ENCODE measurements around the gene LGALS1. TPM values are rescaled to one million over a fixed set of nuclear protein-coding genes. Genes with fewer than 3 reads are reported as not detected.

Gene LGALS1
- total and polyA plus RNA-seq, 3 donors from 2014 or later, result 466 to 960 (median 681) TPM

GRCh38 chr22:37627121-37627520, 48.3 kb upstream of the LGALS1 start:
- Histone ChIP-seq H3K27ac (peak overlapping the region in 1 of 2 donors; percentile 66), H3K4me1 (peaks cover 6% of the 10 kb centered on the region), H3K36me3 (ENCODE audit: low read depth, missing control alignments) (no peaks in the 10 kb centered on the region), H3K9me3 (no peaks in the 10 kb centered on the region), H3K4me3 (no peak overlapping the region), H3K27me3 (no peaks in the 10 kb centered on the region)
- DNase-seq, result no peak
- TF ChIP-seq POLR2A (IDR thresholded peaks at IDR 0.05), result no peak
- no peak for TF ChIP-seq CTCF (IDR thresholded peaks at IDR 0.05)
- intact Hi-C loops (cut with DNase I; ENCODE audit: low total_unique reads), result no loop called here
- 55 to 58% methylated on average over 5 to 7 of the region's 7 CpGs for WGBS, 2 donors

GRCh38 chr22:37627545-37627944, 47.9 kb upstream of the LGALS1 start:
- intact Hi-C loops (cut with DNase I; ENCODE audit: low total_unique reads), result no loop called here
- no peak for TF ChIP-seq POLR2A (IDR thresholded peaks at IDR 0.05)
- TF ChIP-seq CTCF (IDR thresholded peaks at IDR 0.05), result no peak
- Histone ChIP-seq H3K4me1 (peaks cover 7% of the 10 kb centered on the region), H3K27me3 (no peaks in the 10 kb centered on the region), H3K36me3 (ENCODE audit: low read depth, missing control alignments) (no peaks in the 10 kb centered on the region), H3K27ac (peak overlapping the region in 1 of 2 donors; percentile 66), H3K4me3 (no peak overlapping the region), H3K9me3 (no peaks in the 10 kb centered on the region)
- WGBS, 2 donors, result 69 to 75% methylated on average over 2 to 6 of the region's 6 CpGs
- DNase-seq, result no peak

- DNase-seq, result no peak
- Histone ChIP-seq H3K36me3 (ENCODE audit: low read depth, missing control alignments) (no peaks in the 10 kb centered on the region), H3K4me3 (no peak overlapping the region), H3K9me3 (no peaks in the 10 kb centered on the region), H3K4me1 (peaks cover 19% of the 10 kb centered on the region), H3K27ac (no peak overlapping the region), H3K27me3 (no peaks in the 10 kb centered on the region)
- WGBS, 2 donors, result 87 to 88% methylated on average over 8 of the region's 8 CpGs
- TF ChIP-seq CTCF (IDR thresholded peaks at IDR 0.05) (no peak), POLR2A (IDR thresholded peaks at IDR 0.05) (no peak)
- intact Hi-C loops (cut with DNase I; ENCODE audit: low total_unique reads), result no loop called here
These were observed 46.6 kb upstream of the LGALS1 start for GRCh38 chr22:37628830-37629229.

GRCh38 chr22:37629928-37630327, 45.5 kb upstream of the LGALS1 start:
- Histone ChIP-seq H3K4me3 (no peak overlapping the region), H3K4me1 (peaks cover 30% of the 10 kb centered on the region), H3K9me3 (no peaks in the 10 kb centered on the region), H3K36me3 (ENCODE audit: low read depth, missing control alignments) (no peaks in the 10 kb centered on the region), H3K27me3 (no peaks in the 10 kb centered on the region), H3K27ac (no peak overlapping the region)
- intact Hi-C loops (cut with DNase I; ENCODE audit: low total_unique reads), result no loop called here
- TF ChIP-seq POLR2A (IDR thresholded peaks at IDR 0.05), result no peak
- TF ChIP-seq CTCF (IDR thresholded peaks at IDR 0.05), result no peak
- no peak for DNase-seq
- 72 to 86% methylated on average over 2 to 10 of the region's 10 CpGs for WGBS, 2 donors

- H3K9me3 ChIP-seq, result no peaks in the 10 kb centered on the region
- H3K27me3 ChIP-seq, result no peaks in the 10 kb centered on the region
- intact Hi-C loops (cut with DNase I; ENCODE audit: low total_unique reads), result no loop called here
- no peak overlapping the region for H3K4me3 ChIP-seq
- no peak for DNase-seq
- TF ChIP-seq CTCF (IDR thresholded peaks at IDR 0.05) (no peak), POLR2A (IDR thresholded peaks at IDR 0.05) (no peak)
- peaks cover 37% of the 10 kb centered on the region for H3K4me1 ChIP-seq
- WGBS, 2 donors, result 86 to 91% methylated on average over 9 of the region's 9 CpGs
- H3K36me3 ChIP-seq (ENCODE audit: low read depth, missing control alignments), result no peaks in the 10 kb centered on the region
- no peak overlapping the region for H3K27ac ChIP-seq
These were observed 44.5 kb upstream of the LGALS1 start for GRCh38 chr22:37630839-37631435.

Data from testis (tissue), 3 donors.